DND-41 (cell line): ENCODE results near the gene ATP1A3.

Experiments
- CTCF ChIP-seq: IDR thresholded peaks from 2 replicates; pipeline ENCODE4 v1.5.1; 2012; ENCODE audit warnings: borderline replicate concordance, low read length, moderate library complexity, mild to moderate bottlenecking; ENCODE audit not compliant: poor library complexity, severe bottlenecking; ENCODE audit errors: extremely low read depth
- EZH2 ChIP-seq: IDR thresholded peaks from 3 replicates; pipeline ENCODE4 v1.6.1; 2012; ENCODE audit warnings: borderline replicate concordance, low read depth, mild to moderate bottlenecking, moderate library complexity, low read length, inconsistent platforms; ENCODE audit not compliant: severe bottlenecking

GRCh38 chr19:41924151-41925145, 69.6 kb downstream of the ATP1A3 start:
- TF ChIP-seq CTCF: no peak
- TF ChIP-seq EZH2: no peak
